CD4-positive, alpha-beta T cell treated with Interleukin-4 for 1 hour (primary cell): ENCODE data around the gene NEMP2.

ENCODE experiments used
- DNase-seq, 2 donors: peaks; one replicate each; pipeline ENCODE4 v3.0.0-alpha.2; 2020 to 2022

NEMP2 gene

GRCh38 chr2:190534310-190535120 lies at the start of gene NEMP2:
Gene NEMP2, minus strand, starts transcription at chr2:190534722. Its CDS starts 67 bp downstream, at chr2:190534655.
- DNase-seq = peak; percentile 81 to 82

- DNase-seq = no peak
Observed at GRCh38 chr2:190583507-190584337, 49.2 kb upstream of the NEMP2 start.

- no peak for DNase-seq
Observed at GRCh38 chr2:190582736-190583506, 48.4 kb upstream of the NEMP2 start.

- no peak for DNase-seq
Observed at GRCh38 chr2:190582019-190582418, 47.5 kb upstream of the NEMP2 start.

- DNase-seq = no peak
Observed at GRCh38 chr2:190579915-190580846, 45.7 kb upstream of the NEMP2 start.

- no peak for DNase-seq
Observed at GRCh38 chr2:190579058-190579410, 44.5 kb upstream of the NEMP2 start.

- DNase-seq = peak; percentile 29 to 42
Observed at GRCh38 chr2:190578158-190579057, 43.9 kb upstream of the NEMP2 start.

- DNase-seq = no peak
Observed at GRCh38 chr2:190576573-190576972, 42.1 kb upstream of the NEMP2 start.

- DNase-seq = peak in 1 of 2 donors; percentile 52
Observed at GRCh38 chr2:190575263-190575662, 40.7 kb upstream of the NEMP2 start.

GRCh38 chr2:190574169-190574568 lies 39.6 kb upstream of the NEMP2 start:
- DNase-seq = no peak

- no peak for DNase-seq
Observed at GRCh38 chr2:190572246-190572645, 37.7 kb upstream of the NEMP2 start.

- DNase-seq = no peak
Observed at GRCh38 chr2:190571686-190572085, 37.2 kb upstream of the NEMP2 start.

- no peak for DNase-seq
Observed at GRCh38 chr2:190570871-190571270, 36.3 kb upstream of the NEMP2 start.

GRCh38 chr2:190569994-190570755 lies 35.7 kb upstream of the NEMP2 start:
- DNase-seq = no peak

- no peak for DNase-seq
Observed at GRCh38 chr2:190564838-190565237, 30.3 kb upstream of the NEMP2 start.

GRCh38 chr2:190563646-190564045 lies 29.1 kb upstream of the NEMP2 start:
- DNase-seq = no peak

GRCh38 chr2:190563109-190563508 lies 28.6 kb upstream of the NEMP2 start:
- peak in 1 of 2 donors; percentile 4 for DNase-seq

GRCh38 chr2:190562121-190562520 lies 27.6 kb upstream of the NEMP2 start:
- no peak for DNase-seq

GRCh38 chr2:190561094-190561493 lies 26.6 kb upstream of the NEMP2 start:
- DNase-seq = no peak

- DNase-seq = no peak
Observed at GRCh38 chr2:190554357-190555006, 20.0 kb upstream of the NEMP2 start.
